Loucy (cell line): ENCODE data around the gene ILF2.

Experiments
- H2AFZ ChIP-seq: fragments of 200-600 bp; sonication (generic); 2 replicates; pipeline ENCODE4 v1.6.0; 2016; ENCODE audit warnings: antibody characterized with exemption, mild to moderate bottlenecking, low read length, moderate library complexity
- H3F3A ChIP-seq: fragments of 200-600 bp; 2 replicates; pipeline ENCODE4 v1.6.0; 2016; ENCODE audit warnings: antibody characterized with exemption, low read depth, mild to moderate bottlenecking
- H3K27me3 ChIP-seq: fragments of 200-600 bp; sonication (generic); 2 replicates; pipeline ENCODE4 v1.6.1; 2014; ENCODE audit warnings: low read length, mild to moderate bottlenecking; ENCODE audit not compliant: insufficient read depth, poor library complexity, severe bottlenecking
- H3K36me3 ChIP-seq: fragments of 200-600 bp; sonication (generic); 2 replicates; pipeline ENCODE4 v1.6.1; 2016; ENCODE audit warnings: low read length; ENCODE audit not compliant: insufficient read depth
- H3K4me1 ChIP-seq: fragments of 200-600 bp; sonication (generic); 2 replicates; pipeline ENCODE4 v1.5.1; 2014; ENCODE audit warnings: low read length, mild to moderate bottlenecking; ENCODE audit not compliant: insufficient read depth, poor library complexity, severe bottlenecking
- H3K4me2 ChIP-seq: fragments of 200-600 bp; sonication (generic); 2 replicates; pipeline ENCODE4 v1.6.0; 2014; ENCODE audit warnings: antibody characterized with exemption, low read length, low read depth, mild to moderate bottlenecking; ENCODE audit not compliant: poor library complexity, severe bottlenecking
- H3K4me3 ChIP-seq: fragments of 200-600 bp; sonication (generic); 2 replicates; pipeline ENCODE4 v1.5.1; 2014; ENCODE audit warnings: low read length, mild to moderate bottlenecking, mixed read lengths; ENCODE audit not compliant: poor library complexity, severe bottlenecking
- H3K79me2 ChIP-seq: fragments of 200-600 bp; sonication (generic); 2 replicates; pipeline ENCODE4 v1.6.1; 2014; ENCODE audit warnings: low read length; ENCODE audit not compliant: insufficient read depth
- H3K9ac ChIP-seq: fragments of 200-600 bp; sonication (generic); 2 replicates; pipeline ENCODE4 v1.6.0; 2014; ENCODE audit warnings: mild to moderate bottlenecking, low read depth, low read length, moderate library complexity; ENCODE audit not compliant: poor library complexity, severe bottlenecking
- H3K9me2 ChIP-seq: fragments of 200-600 bp; sonication (generic); replicated peaks from 2 replicates; pipeline ENCODE4 v1.6.1; 2016; ENCODE audit warnings: low read depth, low read length, mixed read lengths
- H3K9me3 ChIP-seq: fragments of 200-600 bp; sonication (generic); 2 replicates; pipeline ENCODE4 v1.6.1; 2014; ENCODE audit warnings: mild to moderate bottlenecking, antibody characterized with exemption, low read length, low read depth; ENCODE audit not compliant: insufficient read depth
- H4K20me1 ChIP-seq: fragments of 200-600 bp; sonication (generic); 2 replicates; pipeline ENCODE4 v1.6.0; 2014; ENCODE audit warnings: antibody characterized with exemption, low read length, mild to moderate bottlenecking; ENCODE audit not compliant: insufficient read depth, poor library complexity, severe bottlenecking
- EZH2phosphoT487 ChIP-seq: fragments of 200-600 bp; IDR thresholded peaks from 2 replicates; pipeline ENCODE4 v1.6.1; 2018; ENCODE audit warnings: antibody characterized with exemption, mild to moderate bottlenecking, moderate library complexity, borderline replicate concordance
- TF ChIP-seq, protein P1 (sequence below): fragments of 200-600 bp; sonication (generic); conservative IDR thresholded peaks from 2 replicates; pipeline ENCODE4 v1.5.1; 2014; ENCODE audit warnings: mild to moderate bottlenecking, antibody characterized with exemption, low read length

Gene ILF2

GRCh38 chr1:153662269-153662668 is 8.5 kb downstream of the ILF2 start:
- H3K4me2 ChIP-seq: no peak overlapping the region
- no peaks in the 10 kb centered on the region for H3K27me3 ChIP-seq
- H3K36me3 ChIP-seq: peaks cover 64% of the 10 kb centered on the region
- H2AFZ ChIP-seq: no peak overlapping the region
- H3K9me3 ChIP-seq: no peaks in the 10 kb centered on the region
- H3F3A ChIP-seq: peaks cover 24% of the 10 kb centered on the region
- no peak overlapping the region for H3K4me3 ChIP-seq
- no peak for TF ChIP-seq EZH2phosphoT487
- TF ChIP-seq, protein P1, sequence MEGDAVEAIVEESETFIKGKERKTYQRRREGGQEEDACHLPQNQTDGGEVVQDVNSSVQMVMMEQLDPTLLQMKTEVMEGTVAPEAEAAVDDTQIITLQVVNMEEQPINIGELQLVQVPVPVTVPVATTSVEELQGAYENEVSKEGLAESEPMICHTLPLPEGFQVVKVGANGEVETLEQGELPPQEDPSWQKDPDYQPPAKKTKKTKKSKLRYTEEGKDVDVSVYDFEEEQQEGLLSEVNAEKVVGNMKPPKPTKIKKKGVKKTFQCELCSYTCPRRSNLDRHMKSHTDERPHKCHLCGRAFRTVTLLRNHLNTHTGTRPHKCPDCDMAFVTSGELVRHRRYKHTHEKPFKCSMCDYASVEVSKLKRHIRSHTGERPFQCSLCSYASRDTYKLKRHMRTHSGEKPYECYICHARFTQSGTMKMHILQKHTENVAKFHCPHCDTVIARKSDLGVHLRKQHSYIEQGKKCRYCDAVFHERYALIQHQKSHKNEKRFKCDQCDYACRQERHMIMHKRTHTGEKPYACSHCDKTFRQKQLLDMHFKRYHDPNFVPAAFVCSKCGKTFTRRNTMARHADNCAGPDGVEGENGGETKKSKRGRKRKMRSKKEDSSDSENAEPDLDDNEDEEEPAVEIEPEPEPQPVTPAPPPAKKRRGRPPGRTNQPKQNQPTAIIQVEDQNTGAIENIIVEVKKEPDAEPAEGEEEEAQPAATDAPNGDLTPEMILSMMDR: no peak
- no peaks in the 10 kb centered on the region for H3K9me2 ChIP-seq
- H4K20me1 ChIP-seq: peaks cover 66% of the 10 kb centered on the region
- peaks cover 70% of the 10 kb centered on the region for H3K79me2 ChIP-seq
- no peak overlapping the region for H3K9ac ChIP-seq
- peaks cover 10% of the 10 kb centered on the region for H3K4me1 ChIP-seq

- Histone ChIP-seq H3F3A (peaks cover 24% of the 10 kb centered on the region), H3K9me3 (no peaks in the 10 kb centered on the region), H3K27me3 (no peaks in the 10 kb centered on the region), H3K36me3 (peaks cover 54% of the 10 kb centered on the region), H3K4me2 (no peak overlapping the region), H3K9me2 (no peaks in the 10 kb centered on the region), H3K79me2 (peaks cover 60% of the 10 kb centered on the region), H3K4me3 (no peak overlapping the region), H2AFZ (no peak overlapping the region), H4K20me1 (peaks cover 56% of the 10 kb centered on the region), H3K9ac (no peak overlapping the region), H3K4me1 (peaks cover 2% of the 10 kb centered on the region)
- TF ChIP-seq, protein P1: no peak
- no peak for TF ChIP-seq EZH2phosphoT487
Observed at GRCh38 chr1:153661111-153661708, 9.6 kb downstream of the ILF2 start.

- peak overlapping the region; percentile 95 for H3K4me2 ChIP-seq
- peak overlapping the region; percentile 88 for H3K4me3 ChIP-seq
- H3K9me3 ChIP-seq: no peaks in the 10 kb centered on the region
- no peaks in the 10 kb centered on the region for H3K4me1 ChIP-seq
- H3K9ac ChIP-seq: peak overlapping the region; percentile 75
- TF ChIP-seq EZH2phosphoT487: no peak
- TF ChIP-seq, protein P1: no peak
- H3F3A ChIP-seq: peaks cover 24% of the 10 kb centered on the region
- peaks cover 38% of the 10 kb centered on the region for H3K36me3 ChIP-seq
- H3K27me3 ChIP-seq: no peaks in the 10 kb centered on the region
- no peaks in the 10 kb centered on the region for H3K9me2 ChIP-seq
- peaks cover 44% of the 10 kb centered on the region for H3K79me2 ChIP-seq
- H2AFZ ChIP-seq: no peak overlapping the region
- H4K20me1 ChIP-seq: peaks cover 40% of the 10 kb centered on the region
Observed at GRCh38 chr1:153659656-153660055, 11.1 kb downstream of the ILF2 start.
